Activated naive CD4-positive, alpha-beta T cell treated with anti-CD3 and anti-CD28 coated beads for 36 hours (primary cell): ENCODE data around the gene ATF7. TPM values are rescaled to one million over a fixed set of nuclear protein-coding genes. Genes with fewer than 3 reads are reported as not detected.
"Not testable (repeated sequence)": the region's sequence is repeated elsewhere in the genome, so short reads cannot be mapped to it uniquely, and the experiment has no call there.

Experiments
- CTCF ChIA-PET: fragments of 350-600 bp; sonication (Branson Sonifier 250); formaldehyde crosslinking; loops from one replicate; lab custom pipeline; 2021; ENCODE audit warnings: antibody characterized with exemption; lab: Charles Lee
- DNase-seq: peaks from one replicate; pipeline ENCODE4 v3.0.0-alpha.2; 2020
- H3K27ac Mint-ChIP-seq: one replicate; pipeline ENCODE4 v1.8.0; 2021; ENCODE audit warnings: mild to moderate bottlenecking, mixed read lengths
- H3K27me3 Mint-ChIP-seq: one replicate; pipeline ENCODE4 v1.8.0; 2021; ENCODE audit warnings: low read depth, mixed read lengths
- H3K36me3 Mint-ChIP-seq: one replicate; pipeline ENCODE4 v1.8.0; 2021; ENCODE audit warnings: low read depth, mixed read lengths
- H3K4me1 Mint-ChIP-seq: one replicate; pipeline ENCODE4 v1.8.0; 2021; ENCODE audit warnings: low read depth, mixed read lengths
- H3K4me3 Mint-ChIP-seq: one replicate; pipeline ENCODE4 v1.8.0; 2021; ENCODE audit warnings: mild to moderate bottlenecking, moderate library complexity, mixed read lengths
- H3K9me3 Mint-ChIP-seq: one replicate; pipeline ENCODE4 v1.8.0; 2021; ENCODE audit warnings: mixed read lengths
- intact Hi-C: fragments of 100-400 bp; cut with micrococcal nuclease; formaldehyde crosslinking; loops from one replicate; pipeline ENCODE4 v1.15.1; 2023
- total RNA-seq, 2 experiments: library from RNA; stranded (reverse); gene quantifications; one replicate each; pipeline ENCODE4 v1.2.3, GENCODE V29; 2021

Gene ATF7
- total RNA-seq, 2 experiments from 2014 or later, result 19.7 to 19.8 TPM

- CTCF ChIA-PET, result interaction anchor here (0.6 to 2.4 kb wide), 2 partner anchors 19 to 115 kb away, joined by 3 to 8 read pairs; partner anchors contain the start of gene ATP5MC2
- Mint-ChIP-seq H3K27me3 (no peaks in the 10 kb centered on the region), H3K4me3 (no peak overlapping the region), H3K36me3 (peaks cover 13% of the 10 kb centered on the region), H3K9me3 (peaks cover 3% of the 10 kb centered on the region), H3K27ac (peak overlapping the region; percentile 81), H3K4me1 (peaks cover 63% of the 10 kb centered on the region)
- intact Hi-C loops, result loop anchor here (1.0 kb wide), 5 partner anchors 16 to 115 kb away; partner anchors contain the start of genes ATF7 and ATP5MC2
- no peak for DNase-seq
Observed at GRCh38 chr12:53560912-53561589, 65.1 kb downstream of the ATF7 start.

- H3K4me3 Mint-ChIP-seq, result no peak overlapping the region
- no peak overlapping the region for H3K27ac Mint-ChIP-seq
- H3K9me3 Mint-ChIP-seq, result no peaks in the 10 kb centered on the region
- intact Hi-C loops, result no loop called here
- no peaks in the 10 kb centered on the region for H3K27me3 Mint-ChIP-seq
- H3K4me1 Mint-ChIP-seq, result peaks cover 59% of the 10 kb centered on the region
- CTCF ChIA-PET, result no interaction called here
- peaks cover 11% of the 10 kb centered on the region for H3K36me3 Mint-ChIP-seq
- DNase-seq, result no peak
Observed at GRCh38 chr12:53560351-53560750, 65.8 kb downstream of the ATF7 start.

- Mint-ChIP-seq H3K27ac (no peak overlapping the region), H3K36me3 (peaks cover 9% of the 10 kb centered on the region), H3K4me3 (no peak overlapping the region), H3K4me1 (peaks cover 42% of the 10 kb centered on the region), H3K9me3 (no peaks in the 10 kb centered on the region), H3K27me3 (no peaks in the 10 kb centered on the region)
- CTCF ChIA-PET, result interaction anchor here (0.5 to 1.5 kb wide), 2 partner anchors 13 to 16 kb away, joined by 3 read pairs; no protein-coding TSS in a partner anchor
- DNase-seq, result no peak
- intact Hi-C loops, result no loop called here
Observed at GRCh38 chr12:53558631-53559030, 67.6 kb downstream of the ATF7 start.

- H3K4me1 Mint-ChIP-seq, result peaks cover 8% of the 10 kb centered on the region
- CTCF ChIA-PET, result interaction anchor here (0.6 to 1.2 kb wide), 4 partner anchors 9 to 67 kb away, joined by 3 to 6 read pairs (median 3); no protein-coding TSS in a partner anchor
- no peak overlapping the region for H3K4me3 Mint-ChIP-seq
- intact Hi-C loops, result no loop called here
- no peaks in the 10 kb centered on the region for H3K9me3 Mint-ChIP-seq
- peaks cover 6% of the 10 kb centered on the region for H3K36me3 Mint-ChIP-seq
- no peak overlapping the region for H3K27ac Mint-ChIP-seq
- no peak for DNase-seq
- no peaks in the 10 kb centered on the region for H3K27me3 Mint-ChIP-seq
Observed at GRCh38 chr12:53552361-53553327, 73.5 kb downstream of the ATF7 start.

- Mint-ChIP-seq H3K36me3 (peaks cover 6% of the 10 kb centered on the region), H3K4me3 (no peak overlapping the region), H3K27ac (no peak overlapping the region), H3K4me1 (peaks cover 8% of the 10 kb centered on the region), H3K9me3 (no peaks in the 10 kb centered on the region), H3K27me3 (no peaks in the 10 kb centered on the region)
- intact Hi-C loops, result no loop called here
- CTCF ChIA-PET, result interaction anchor here (1.0 to 1.2 kb wide), 4 partner anchors 8 to 194 kb away, joined by 3 to 4 read pairs (median 4); partner anchors contain the start of gene ATP5MC2
- DNase-seq, result no peak
Observed at GRCh38 chr12:53551889-53552291, 74.3 kb downstream of the ATF7 start.

- CTCF ChIA-PET, result no interaction called here
- Mint-ChIP-seq H3K4me3 (no peak overlapping the region), H3K9me3 (no peaks in the 10 kb centered on the region), H3K27ac (no peak overlapping the region), H3K27me3 (no peaks in the 10 kb centered on the region), H3K36me3 (peaks cover 6% of the 10 kb centered on the region), H3K4me1 (peaks cover 8% of the 10 kb centered on the region)
- intact Hi-C loops, result no loop called here
- DNase-seq, result no peak
Observed at GRCh38 chr12:53550595-53550994, 75.6 kb downstream of the ATF7 start.

- H3K27me3 Mint-ChIP-seq, H3K9me3 Mint-ChIP-seq, H3K27ac Mint-ChIP-seq, CTCF ChIA-PET, DNase-seq, H3K4me1 Mint-ChIP-seq, H3K4me3 Mint-ChIP-seq, intact Hi-C loops, H3K36me3 Mint-ChIP-seq: not testable (repeated sequence)
Observed at GRCh38 chr12:53550131-53550530, 76.1 kb downstream of the ATF7 start.

GRCh38 chr12:53548354-53548753 lies 77.8 kb downstream of the ATF7 start:
- H3K4me3 Mint-ChIP-seq, intact Hi-C loops, H3K27me3 Mint-ChIP-seq, H3K9me3 Mint-ChIP-seq, H3K36me3 Mint-ChIP-seq, DNase-seq, H3K27ac Mint-ChIP-seq: not testable (repeated sequence)
- CTCF ChIA-PET, result interaction anchor here (1.1 kb wide), 3 partner anchors 8 to 195 kb away, joined by 3 read pairs; no protein-coding TSS in a partner anchor
- H3K4me1 Mint-ChIP-seq, result peaks cover 21% of the 10 kb centered on the region

- peak; percentile 77 for DNase-seq
- Mint-ChIP-seq H3K36me3 (peaks cover 9% of the 10 kb centered on the region), H3K4me3 (no peak overlapping the region), H3K27ac (peak overlapping the region; percentile 26), H3K9me3 (no peaks in the 10 kb centered on the region), H3K4me1 (peaks cover 13% of the 10 kb centered on the region), H3K27me3 (no peaks in the 10 kb centered on the region)
- CTCF ChIA-PET, result interaction anchor here (0.6 to 4.2 kb wide), 35 partner anchors 9 to 459 kb away, joined by 3 to 92 read pairs (median 4); partner anchors contain the start of genes ATF7 and ATP5MC2
- intact Hi-C loops, result loop anchor here (1.0 to 5.0 kb wide), 3 partner anchors 44 to 203 kb away; partner anchors contain the start of gene ATP5MC2
Observed at GRCh38 chr12:53543539-53543938, 82.6 kb downstream of the ATF7 start.

- H3K4me1 Mint-ChIP-seq, result peaks cover 10% of the 10 kb centered on the region
- intact Hi-C loops, result no loop called here
- no peak overlapping the region for H3K27ac Mint-ChIP-seq
- H3K4me3 Mint-ChIP-seq, result no peak overlapping the region
- no peaks in the 10 kb centered on the region for H3K27me3 Mint-ChIP-seq
- DNase-seq, result no peak
- H3K9me3 Mint-ChIP-seq, result no peaks in the 10 kb centered on the region
- CTCF ChIA-PET, result interaction anchor here (0.6 to 1.8 kb wide), 4 partner anchors 9 to 174 kb away, joined by 3 to 8 read pairs (median 5); partner anchors contain the start of gene ATP5MC2
- H3K36me3 Mint-ChIP-seq, result peaks cover 18% of the 10 kb centered on the region
Observed at GRCh38 chr12:53539526-53539925, 86.7 kb downstream of the ATF7 start.

- Mint-ChIP-seq H3K27ac (no peak overlapping the region), H3K9me3 (no peaks in the 10 kb centered on the region), H3K4me3 (no peak overlapping the region), H3K27me3 (no peaks in the 10 kb centered on the region), H3K4me1 (no peaks in the 10 kb centered on the region), H3K36me3 (peaks cover 20% of the 10 kb centered on the region)
- no peak for DNase-seq
- intact Hi-C loops, result no loop called here
- CTCF ChIA-PET, result interaction anchor here (1.1 to 1.8 kb wide), 2 partner anchors 138 to 219 kb away, joined by 3 to 8 read pairs; partner anchors contain the start of gene ATP5MC2
Observed at GRCh38 chr12:53538209-53538689, 87.9 kb downstream of the ATF7 start.

GRCh38 chr12:53536962-53537361 lies 89.2 kb downstream of the ATF7 start:
- Mint-ChIP-seq H3K9me3 (no peaks in the 10 kb centered on the region), H3K27me3 (no peaks in the 10 kb centered on the region), H3K4me1 (no peaks in the 10 kb centered on the region), H3K27ac (no peak overlapping the region), H3K4me3 (no peak overlapping the region), H3K36me3 (peaks cover 24% of the 10 kb centered on the region)
- CTCF ChIA-PET, result no interaction called here
- intact Hi-C loops, result no loop called here
- DNase-seq, result no peak
